ENCODE results near the gene RARS2. TPM values are rescaled to one million over a fixed set of nuclear protein-coding genes. Genes with fewer than 3 reads are reported as not detected.

RARS2 gene
- total RNA-seq, 4 donors from 2014 or later: 11.4 to 21.1 (median 13.4) TPM

- peaks cover 0 to 5% of the 10 kb centered on the region in 2 donors for H3K4me1 ChIP-seq
- H3K4me3 ChIP-seq: no peak overlapping the region
- H3K27me3 ChIP-seq: no peaks in the 10 kb centered on the region
- in situ Hi-C loops (cut with MboI; ENCODE audit: low sequenced_read_pairs in 4 of 4) (no loop called here), intact Hi-C loops (cut with DNase I; ENCODE audit: low total_unique reads) (no loop called here)
- H3K36me3 ChIP-seq: peaks cover 0 to 21% of the 10 kb centered on the region in 2 donors
- ATAC-seq (no peak), DNase-seq (no peak)
- H3K27ac ChIP-seq: no peak overlapping the region
- H3K9me3 ChIP-seq: no peaks in the 10 kb centered on the region
- TF ChIP-seq POLR2A (IDR thresholded peaks at IDR 0.05): no peak
- TF ChIP-seq CTCF (IDR thresholded peaks at IDR 0.05 in 4 of 5, conservative IDR thresholded peaks at IDR 0.05 in 1 of 5): no peak
These were observed 50.2 kb downstream of the RARS2 start for GRCh38 chr6:87539554-87539953.

- TF ChIP-seq POLR2A (IDR thresholded peaks at IDR 0.05) (no peak), CTCF (IDR thresholded peaks at IDR 0.05 in 4 of 5, conservative IDR thresholded peaks at IDR 0.05 in 1 of 5) (no peak)
- ATAC-seq: no peak
- no peaks in the 10 kb centered on the region for H3K9me3 ChIP-seq
- no peak for DNase-seq
- no peak overlapping the region for H3K4me3 ChIP-seq
- H3K27me3 ChIP-seq: no peaks in the 10 kb centered on the region
- in situ Hi-C loops (cut with MboI; ENCODE audit: low sequenced_read_pairs in 4 of 4): no loop called here
- no peak overlapping the region for H3K27ac ChIP-seq
- peaks cover 0 to 26% of the 10 kb centered on the region in 2 donors for H3K36me3 ChIP-seq
- H3K4me1 ChIP-seq: no peaks in the 10 kb centered on the region
- intact Hi-C loops (cut with DNase I; ENCODE audit: low total_unique reads): no loop called here
These were observed 51.1 kb downstream of the RARS2 start for GRCh38 chr6:87538510-87539260.

- TF ChIP-seq POLR2A (IDR thresholded peaks at IDR 0.05) (no peak), CTCF (IDR thresholded peaks at IDR 0.05 in 4 of 5, conservative IDR thresholded peaks at IDR 0.05 in 1 of 5) (no peak)
- Histone ChIP-seq H3K27ac (no peak overlapping the region), H3K4me1 (no peaks in the 10 kb centered on the region), H3K36me3 (peaks cover 0 to 26% of the 10 kb centered on the region in 2 donors), H3K4me3 (no peak overlapping the region), H3K27me3 (no peaks in the 10 kb centered on the region), H3K9me3 (no peaks in the 10 kb centered on the region)
- intact Hi-C loops (cut with DNase I; ENCODE audit: low total_unique reads) (no loop called here), in situ Hi-C loops (cut with MboI; ENCODE audit: low sequenced_read_pairs in 4 of 4) (no loop called here)
- no peak for ATAC-seq
- DNase-seq: no peak
These were observed 55.3 kb downstream of the RARS2 start for GRCh38 chr6:87534377-87535047.

- intact Hi-C loops (cut with DNase I; ENCODE audit: low total_unique reads): no loop called here
- H3K36me3 ChIP-seq: peaks cover 4 to 19% of the 10 kb centered on the region in 2 donors
- in situ Hi-C loops (cut with MboI; ENCODE audit: low sequenced_read_pairs in 4 of 4): no loop called here
These were observed 60.6 kb downstream of the RARS2 start for GRCh38 chr6:87529221-87529620.

More at GRCh38 chr6:87529221-87529620, 60.6 kb downstream of the RARS2 start:
- Histone ChIP-seq H3K9me3 (no peaks in the 10 kb centered on the region), H3K27me3 (no peaks in the 10 kb centered on the region), H3K27ac (no peak overlapping the region), H3K4me3 (no peak overlapping the region), H3K4me1 (no peaks in the 10 kb centered on the region)
- TF ChIP-seq CTCF (IDR thresholded peaks at IDR 0.05 in 4 of 5, conservative IDR thresholded peaks at IDR 0.05 in 1 of 5): no peak
- no peak for TF ChIP-seq POLR2A (IDR thresholded peaks at IDR 0.05)
- ATAC-seq: no peak
- DNase-seq: no peak

Measured in gastrocnemius medialis (tissue), 4 donors.